Measurements from ENCODE around the gene MACROD2. TPM values are rescaled to one million over a fixed set of nuclear protein-coding genes. Genes with fewer than 3 reads are reported as not detected.

The MACROD2 gene
- total RNA-seq, 4 donors from 2014 or later: 2.9 to 11.3 (median 8.0) TPM

- TF ChIP-seq, protein P1, sequence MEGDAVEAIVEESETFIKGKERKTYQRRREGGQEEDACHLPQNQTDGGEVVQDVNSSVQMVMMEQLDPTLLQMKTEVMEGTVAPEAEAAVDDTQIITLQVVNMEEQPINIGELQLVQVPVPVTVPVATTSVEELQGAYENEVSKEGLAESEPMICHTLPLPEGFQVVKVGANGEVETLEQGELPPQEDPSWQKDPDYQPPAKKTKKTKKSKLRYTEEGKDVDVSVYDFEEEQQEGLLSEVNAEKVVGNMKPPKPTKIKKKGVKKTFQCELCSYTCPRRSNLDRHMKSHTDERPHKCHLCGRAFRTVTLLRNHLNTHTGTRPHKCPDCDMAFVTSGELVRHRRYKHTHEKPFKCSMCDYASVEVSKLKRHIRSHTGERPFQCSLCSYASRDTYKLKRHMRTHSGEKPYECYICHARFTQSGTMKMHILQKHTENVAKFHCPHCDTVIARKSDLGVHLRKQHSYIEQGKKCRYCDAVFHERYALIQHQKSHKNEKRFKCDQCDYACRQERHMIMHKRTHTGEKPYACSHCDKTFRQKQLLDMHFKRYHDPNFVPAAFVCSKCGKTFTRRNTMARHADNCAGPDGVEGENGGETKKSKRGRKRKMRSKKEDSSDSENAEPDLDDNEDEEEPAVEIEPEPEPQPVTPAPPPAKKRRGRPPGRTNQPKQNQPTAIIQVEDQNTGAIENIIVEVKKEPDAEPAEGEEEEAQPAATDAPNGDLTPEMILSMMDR (IDR thresholded peaks at IDR 0.05; ENCODE audit: low read depth): no peak
These were observed 1065.1 kb downstream of the MACROD2 start for GRCh38 chr20:15060265-15061060.

DNA sequence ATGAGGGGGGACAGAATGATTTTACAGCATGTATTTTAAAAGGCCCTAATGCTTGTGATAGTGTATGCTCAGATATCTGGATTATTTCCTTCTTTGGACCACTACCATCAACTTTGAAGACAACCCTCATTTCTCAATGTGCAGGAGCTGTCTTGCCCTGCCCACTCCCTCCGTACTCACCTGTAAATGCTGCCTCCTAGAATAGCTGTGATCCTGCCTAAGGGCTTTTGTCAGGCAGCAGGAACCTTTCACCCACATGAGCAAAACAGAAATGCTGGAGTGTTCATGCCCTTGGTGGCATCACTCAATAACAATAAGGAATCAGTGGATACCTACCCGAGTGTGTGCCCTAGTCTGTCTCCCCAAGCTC is 1065.7 kb downstream of the MACROD2 start:
- TF ChIP-seq, protein P1 (IDR thresholded peaks at IDR 0.05; ENCODE audit: low read depth): no peak

DNA sequence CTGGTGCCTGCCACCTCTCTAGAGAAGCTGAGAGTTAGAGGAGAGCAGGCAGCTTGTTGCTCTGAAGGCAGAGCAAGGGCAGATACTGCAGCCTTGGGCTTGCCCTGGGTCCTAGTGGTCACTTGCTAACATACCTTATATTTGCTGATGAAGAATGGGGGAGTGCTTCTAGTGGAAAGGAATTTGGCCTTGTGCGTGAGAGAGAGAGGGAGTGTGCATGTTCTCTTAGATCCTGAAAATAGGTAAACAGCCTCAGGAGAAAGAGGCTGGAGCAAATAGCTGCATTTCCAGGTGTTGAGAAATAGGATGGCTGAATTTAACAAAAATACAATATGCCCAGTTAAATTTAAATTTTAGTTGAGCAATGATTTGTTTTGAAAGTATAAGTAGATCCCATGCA is 1066.6 kb downstream of the MACROD2 start:
- TF ChIP-seq, protein P1 (IDR thresholded peaks at IDR 0.05; ENCODE audit: low read depth): no peak

- TF ChIP-seq, protein P1 (IDR thresholded peaks at IDR 0.05; ENCODE audit: low read depth): no peak
These were observed 1067.8 kb downstream of the MACROD2 start for GRCh38 chr20:15063081-15063480.

DNA sequence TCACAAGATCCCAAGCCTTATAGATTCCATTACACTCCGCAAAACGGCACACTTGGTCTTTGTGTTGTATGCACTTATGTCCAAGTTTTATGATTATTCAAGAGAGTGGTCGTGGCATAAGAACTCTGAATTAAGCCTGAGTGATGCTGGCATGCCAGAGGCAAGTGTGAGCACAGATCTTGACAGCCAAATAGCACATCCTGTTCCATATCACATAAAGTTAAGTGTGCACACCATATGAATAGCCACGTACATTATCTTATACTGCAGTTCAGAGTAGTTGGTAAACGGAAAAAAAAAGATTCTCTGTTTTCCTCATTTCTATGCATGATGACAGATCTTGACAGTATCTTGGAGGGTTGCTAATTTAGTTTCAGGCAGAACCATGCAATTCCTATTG is 1069.4 kb downstream of the MACROD2 start:
- TF ChIP-seq, protein P1 (IDR thresholded peaks at IDR 0.05; ENCODE audit: low read depth): no peak

- TF ChIP-seq, protein P1 (IDR thresholded peaks at IDR 0.05; ENCODE audit: low read depth): no peak
These were observed 1070.5 kb downstream of the MACROD2 start for GRCh38 chr20:15065794-15066193.

DNA sequence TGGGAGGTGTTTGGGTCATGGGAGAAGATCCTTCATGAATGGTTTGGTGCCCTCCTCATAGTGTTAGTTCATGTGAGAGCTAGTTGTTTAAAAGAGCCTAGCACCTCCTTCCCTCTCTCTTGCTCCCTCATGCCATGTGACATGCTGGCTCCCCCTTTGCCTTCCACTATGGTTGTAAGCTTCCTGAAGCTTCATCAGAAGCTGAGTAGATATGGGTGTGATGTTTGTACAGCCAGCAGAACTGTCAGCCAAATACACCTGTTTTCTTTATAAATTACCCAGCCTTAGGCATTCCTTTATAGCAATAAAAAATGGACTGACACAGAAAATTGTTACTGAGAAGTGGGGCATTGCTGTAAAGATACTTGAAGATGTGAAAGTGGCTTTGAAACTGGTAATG is 1073.2 kb downstream of the MACROD2 start:
- TF ChIP-seq, protein P1 (IDR thresholded peaks at IDR 0.05; ENCODE audit: low read depth): no peak

Measured in subcutaneous adipose tissue (tissue), 4 donors.